ENCODE results near the gene LRIT1. TPM values are rescaled to one million over a fixed set of nuclear protein-coding genes. Genes with fewer than 3 reads are reported as not detected.
"Not testable (repeated sequence)": the region's sequence is repeated elsewhere in the genome, so short reads cannot be mapped to it uniquely, and the experiment has no call there.

Gene LRIT1
- total and polyA plus RNA-seq, 2 experiments from 2014 or later, result not detected

- H3K4me3 ChIP-seq, result no peak overlapping the region
- H3K9ac ChIP-seq, result no peak overlapping the region
- no peaks in the 10 kb centered on the region for H3K9me2 ChIP-seq (ENCODE audit: insufficient read depth)
- H3K4me1 ChIP-seq (ENCODE audit: insufficient read depth), result no peaks in the 10 kb centered on the region
- no peaks in the 10 kb centered on the region for H3F3A ChIP-seq (ENCODE audit: insufficient read depth)
- no peaks in the 10 kb centered on the region for H4K20me1 ChIP-seq (ENCODE audit: insufficient read depth)
- no peak for DNase-seq
- H3K27me3 ChIP-seq (replicated peaks; ENCODE audit: insufficient read depth), result peaks cover 10% of the 10 kb centered on the region
- in situ Hi-C loops (cut with MboI), result no loop called here
- H3K36me3 ChIP-seq (ENCODE audit: low read depth), result no peaks in the 10 kb centered on the region
- TF ChIP-seq EZH2 (IDR thresholded peaks at IDR 0.05; ENCODE audit: insufficient read depth, poor library complexity, severe bottlenecking), result no peak
- TF ChIP-seq EZH2phosphoT487 (IDR thresholded peaks at IDR 0.05; ENCODE audit: insufficient read depth, low read depth), result no peak
- no peaks in the 10 kb centered on the region for H3K9me3 ChIP-seq (ENCODE audit: low read depth)
- no peak overlapping the region for H2AFZ ChIP-seq
- no peaks in the 10 kb centered on the region for H3K79me2 ChIP-seq (ENCODE audit: insufficient read depth)
- no peak overlapping the region for H3K27ac ChIP-seq
- H3K4me2 ChIP-seq (ENCODE audit: unreplicated experiment), result no peak overlapping the region
Observed at GRCh38 chr10:84286695-84287094, 45.3 kb upstream of the LRIT1 start.

- 62% methylated on average over 30 to 31 of the region's 31 CpGs for WGBS, 2 experiments (ENCODE audit: low coverage in 1 of 2, low lambda C conversion rate in 2 of 2, missing lambda C conversion rate in 2 of 2)
- H3K4me3 ChIP-seq; H3K4me1 ChIP-seq (ENCODE audit: insufficient read depth); H2AFZ ChIP-seq; H3K9me3 ChIP-seq (ENCODE audit: low read depth); H3K27ac ChIP-seq; in situ Hi-C loops (cut with MboI); H3K4me2 ChIP-seq (ENCODE audit: unreplicated experiment); H3K36me3 ChIP-seq (ENCODE audit: low read depth); H3K9me2 ChIP-seq (ENCODE audit: insufficient read depth); H3K79me2 ChIP-seq (ENCODE audit: insufficient read depth); H4K20me1 ChIP-seq (ENCODE audit: insufficient read depth); H3K9ac ChIP-seq; H3F3A ChIP-seq (ENCODE audit: insufficient read depth); DNase-seq: not testable (repeated sequence)
- peaks cover 13% of the 10 kb centered on the region; the same call in 1 of the 2 replicates for H3K27me3 ChIP-seq (replicated peaks; ENCODE audit: insufficient read depth)
Observed at GRCh38 chr10:84279876-84280475, 38.6 kb upstream of the LRIT1 start.

- TF ChIP-seq EZH2phosphoT487 (IDR thresholded peaks at IDR 0.05; ENCODE audit: insufficient read depth, low read depth), result no peak
- TF ChIP-seq EZH2 (IDR thresholded peaks at IDR 0.05; ENCODE audit: insufficient read depth, poor library complexity, severe bottlenecking), result no peak
- Histone ChIP-seq H2AFZ (no peak overlapping the region), H4K20me1 (ENCODE audit: insufficient read depth) (no peaks in the 10 kb centered on the region), H3K36me3 (ENCODE audit: low read depth) (no peaks in the 10 kb centered on the region), H3F3A (ENCODE audit: insufficient read depth) (peaks cover 20% of the 10 kb centered on the region), H3K27ac (no peak overlapping the region), H3K9me3 (ENCODE audit: low read depth) (no peaks in the 10 kb centered on the region), H3K79me2 (ENCODE audit: insufficient read depth) (no peaks in the 10 kb centered on the region), H3K4me1 (ENCODE audit: insufficient read depth) (peaks cover 20% of the 10 kb centered on the region), H3K27me3 (replicated peaks; ENCODE audit: insufficient read depth) (no peaks in the 10 kb centered on the region), H3K9ac (no peak overlapping the region), H3K4me2 (ENCODE audit: unreplicated experiment) (no peak overlapping the region), H3K4me3 (no peak overlapping the region), H3K9me2 (ENCODE audit: insufficient read depth) (no peaks in the 10 kb centered on the region)
- 87 to 95% methylated on average over 1 of the region's 1 CpG for WGBS, 2 experiments (ENCODE audit: low coverage in 1 of 2, low lambda C conversion rate in 2 of 2, missing lambda C conversion rate in 2 of 2)
- in situ Hi-C loops (cut with MboI), result no loop called here
- no peak for DNase-seq
Observed at GRCh38 chr10:84270708-84271107, 29.4 kb upstream of the LRIT1 start.

GRCh38 chr10:84269773-84270172, 28.4 kb upstream of the LRIT1 start:
- Histone ChIP-seq H3K4me2 (ENCODE audit: unreplicated experiment) (peak overlapping the region; percentile 32), H3K9me3 (ENCODE audit: low read depth) (no peaks in the 10 kb centered on the region), H3K4me1 (ENCODE audit: insufficient read depth) (peaks cover 20% of the 10 kb centered on the region), H3K9ac (peak overlapping the region; percentile 28; the same call in 1 of the 2 replicates), H3K4me3 (no peak overlapping the region), H4K20me1 (ENCODE audit: insufficient read depth) (no peaks in the 10 kb centered on the region), H3F3A (ENCODE audit: insufficient read depth) (peaks cover 20% of the 10 kb centered on the region), H3K27ac (peak overlapping the region; percentile 62), H2AFZ (no peak overlapping the region; the same call in 1 of the 2 replicates), H3K9me2 (ENCODE audit: insufficient read depth) (no peaks in the 10 kb centered on the region), H3K36me3 (ENCODE audit: low read depth) (no peaks in the 10 kb centered on the region), H3K27me3 (replicated peaks; ENCODE audit: insufficient read depth) (no peaks in the 10 kb centered on the region), H3K79me2 (ENCODE audit: insufficient read depth) (no peaks in the 10 kb centered on the region)
- peak; percentile 87 for DNase-seq
- 11 to 12% methylated on average over 2 of the region's 2 CpGs for WGBS, 2 experiments (ENCODE audit: low coverage in 1 of 2, low lambda C conversion rate in 2 of 2, missing lambda C conversion rate in 2 of 2)
- in situ Hi-C loops (cut with MboI), result no loop called here
- TF ChIP-seq EZH2phosphoT487 (IDR thresholded peaks at IDR 0.05; ENCODE audit: insufficient read depth, low read depth) (no peak), EZH2 (IDR thresholded peaks at IDR 0.05; ENCODE audit: insufficient read depth, poor library complexity, severe bottlenecking) (no peak)

GRCh38 chr10:84269162-84269561, 27.8 kb upstream of the LRIT1 start:
- Histone ChIP-seq H2AFZ (no peak overlapping the region), H3K79me2 (ENCODE audit: insufficient read depth) (no peaks in the 10 kb centered on the region), H3K4me3 (no peak overlapping the region), H3K27me3 (replicated peaks; ENCODE audit: insufficient read depth) (no peaks in the 10 kb centered on the region), H4K20me1 (ENCODE audit: insufficient read depth) (no peaks in the 10 kb centered on the region), H3K27ac (peak overlapping the region; percentile 62), H3K4me1 (ENCODE audit: insufficient read depth) (peaks cover 20% of the 10 kb centered on the region), H3K4me2 (ENCODE audit: unreplicated experiment) (peak overlapping the region; percentile 32), H3F3A (ENCODE audit: insufficient read depth) (peaks cover 20% of the 10 kb centered on the region), H3K36me3 (ENCODE audit: low read depth) (no peaks in the 10 kb centered on the region), H3K9me3 (ENCODE audit: low read depth) (no peaks in the 10 kb centered on the region), H3K9ac (peak overlapping the region; percentile 19; the same call in 1 of the 2 replicates), H3K9me2 (ENCODE audit: insufficient read depth) (no peaks in the 10 kb centered on the region)
- 44 to 45% methylated on average over 1 of the region's 1 CpG for WGBS, 2 experiments (ENCODE audit: low coverage in 1 of 2, low lambda C conversion rate in 2 of 2, missing lambda C conversion rate in 2 of 2)
- in situ Hi-C loops (cut with MboI), result no loop called here
- DNase-seq, result no peak
- no peak for TF ChIP-seq EZH2phosphoT487 (IDR thresholded peaks at IDR 0.05; ENCODE audit: insufficient read depth, low read depth)
- no peak for TF ChIP-seq EZH2 (IDR thresholded peaks at IDR 0.05; ENCODE audit: insufficient read depth, poor library complexity, severe bottlenecking)

Data from GM23248 (cell line).